H1 (cell line): ENCODE data around the gene RAI14. TPM values are rescaled to one million over a fixed set of nuclear protein-coding genes. Genes with fewer than 3 reads are reported as not detected.

Experiments
- CTCF ChIA-PET: fragments of 300-600 bp; sonication (Branson Sonifier 250); formaldehyde crosslinking; loops from one replicate; lab custom pipeline; 2021; ENCODE audit not compliant: partially characterized antibody; lab: Charles Lee
- POLR2A ChIA-PET: fragments of 300-600 bp; sonication (Branson Sonifier 250); formaldehyde crosslinking; loops from one replicate; lab custom pipeline; 2021; ENCODE audit warnings: inconsistent platforms; ENCODE audit not compliant: partially characterized antibody; lab: Charles Lee
- DNase-seq, 2 experiments: peaks; one replicate each; pipeline versions ENCODE4 v3.0.0 to v3.0.0-alpha.2; 2010 to 2022; ENCODE audit warnings: low spot score in 2 of 2, low read depth in 1 of 2, mixed read lengths in 1 of 2
- FAIRE-seq: peaks from 2 replicates; lab custom pipeline; 2011; peaks lifted over from hg19 to GRCh38; lab: Jason Lieb, UNC
- H2AFZ ChIP-seq: 2 replicates; pipeline ENCODE4 v1.8.1; 2012; ENCODE audit warnings: low read length, inconsistent platforms
- H2AK5ac ChIP-seq: 2 replicates; pipeline ENCODE4 v1.6.1; 2013; ENCODE audit warnings: low read depth, low read length
- H2BK120ac ChIP-seq: replicated peaks from 2 replicates; pipeline ENCODE3; 2013; ENCODE audit warnings: low read depth, low read length, inconsistent platforms
- H2BK12ac ChIP-seq: 2 replicates; pipeline ENCODE4 v1.6.1; 2013; ENCODE audit warnings: low read depth, low read length
- H2BK15ac ChIP-seq: 2 replicates; pipeline ENCODE4 v1.6.1; 2013; ENCODE audit warnings: low read length
- H2BK20ac ChIP-seq: 2 replicates; pipeline ENCODE4 v1.6.1; 2013; ENCODE audit warnings: low read length
- H2BK5ac ChIP-seq: 2 replicates; pipeline ENCODE4 v1.6.1; 2013; ENCODE audit warnings: low read depth, low read length
- H3K14ac ChIP-seq: 2 replicates; pipeline ENCODE4 v1.6.1; 2013; ENCODE audit warnings: inconsistent platforms; ENCODE audit not compliant: insufficient read length
- H3K18ac ChIP-seq: 2 replicates; pipeline ENCODE4 v1.6.1; 2013; ENCODE audit warnings: low read length; ENCODE audit errors: extremely low read depth
- H3K23ac ChIP-seq: 2 replicates; pipeline ENCODE4 v1.6.1; 2013; ENCODE audit warnings: inconsistent platforms; ENCODE audit not compliant: insufficient read length
- H3K23me2 ChIP-seq: 2 replicates; pipeline ENCODE4 v1.6.1; 2013; ENCODE audit warnings: low read depth, low read length
- H3K27ac ChIP-seq: 2 replicates; pipeline ENCODE4 v1.6.1; 2011; ENCODE audit warnings: low read depth, low read length, inconsistent platforms
- H3K27me3 ChIP-seq, 4 experiments: replicated peaks in 1 of 4; 1 replicate in 1 of 4; 2 replicates in 3 of 4; pipeline versions ENCODE4 v1.6.1 to v1.8.1; 2011 to 2013; ENCODE audit warnings: low read length in 3 of 4, mild to moderate bottlenecking in 3 of 4, inconsistent platforms in 2 of 4, mixed read lengths in 2 of 4, moderate library complexity in 1 of 4; ENCODE audit not compliant: control insufficient read depth in 3 of 4, insufficient read depth in 3 of 4; ENCODE audit errors: extremely low read depth in 1 of 4
- H3K36me3 ChIP-seq, 4 experiments: 2 replicates each; pipeline versions ENCODE4 v1.6.1 to v1.8.1; 2011 to 2013; ENCODE audit warnings: mild to moderate bottlenecking in 4 of 4, low read length in 3 of 4, moderate library complexity in 2 of 4, control low read depth in 1 of 4, inconsistent platforms in 1 of 4; ENCODE audit not compliant: insufficient read depth in 4 of 4, control insufficient read depth in 2 of 4
- H3K4ac ChIP-seq: replicated peaks from 2 replicates; pipeline ENCODE3; 2013; ENCODE audit warnings: low read length, low read depth, mixed read lengths, inconsistent platforms; ENCODE audit not compliant: insufficient read length
- H3K4me1 ChIP-seq, 4 experiments: replicated peaks in 1 of 4; 1 replicate in 1 of 4; 2 replicates in 3 of 4; pipeline versions ENCODE4 v1.6.1 to v1.8.1; 2011 to 2013; ENCODE audit warnings: low read length in 3 of 4, inconsistent platforms in 2 of 4, mixed read lengths in 1 of 4; ENCODE audit not compliant: insufficient read depth in 4 of 4, control insufficient read depth in 3 of 4
- H3K4me2 ChIP-seq, 2 experiments: 2 replicates each; pipeline versions ENCODE4 v1.6.1 to v1.8.1; 2011 to 2013; ENCODE audit warnings: low read depth in 2 of 2, low read length in 2 of 2, control low read depth in 1 of 2, inconsistent platforms in 1 of 2, mild to moderate bottlenecking in 1 of 2; ENCODE audit not compliant: insufficient read depth in 1 of 2
- H3K4me3 ChIP-seq, 4 experiments: fragments of 200-600, 300-600 bp in 1 of 4; sonication (generic), shearing (Covaris generic), sonication (Bioruptor Twin) in 1 of 4; 2 replicates each; pipeline versions ENCODE4 v1.5.1 to v1.8.1; 2011 to 2016; ENCODE audit warnings: low read length in 4 of 4, low read depth in 3 of 4, control low read depth in 2 of 4, inconsistent platforms in 2 of 4, mild to moderate bottlenecking in 2 of 4, mixed read lengths in 1 of 4, moderate library complexity in 1 of 4; ENCODE audit not compliant: insufficient read depth in 2 of 4; ENCODE audit errors: extremely low read depth in 1 of 4
- H3K56ac ChIP-seq: replicated peaks from 2 replicates; pipeline ENCODE3; 2013; ENCODE audit warnings: low read depth, mild to moderate bottlenecking, mixed read lengths, low read length, inconsistent platforms; ENCODE audit not compliant: insufficient read length
- H3K79me1 ChIP-seq: 2 replicates; pipeline ENCODE4 v1.6.1; 2013; ENCODE audit warnings: low read depth, low read length, control low read depth
- H3K79me2 ChIP-seq, 2 experiments: 2 replicates each; pipeline versions ENCODE4 v1.6.1 to v1.8.1; 2012 to 2013; ENCODE audit warnings: low read length in 2 of 2, mild to moderate bottlenecking in 2 of 2, inconsistent platforms in 1 of 2; ENCODE audit not compliant: insufficient read depth in 2 of 2, control insufficient read depth in 1 of 2
- H3K9ac ChIP-seq, 4 experiments: replicated peaks in 1 of 4; 1 replicate in 1 of 4; 2 replicates in 3 of 4; pipeline versions ENCODE4 v1.6.1 to v1.8.1; 2011 to 2013; ENCODE audit warnings: low read depth in 3 of 4, low read length in 3 of 4, control low read depth in 2 of 4, mild to moderate bottlenecking in 2 of 4, moderate library complexity in 2 of 4, inconsistent platforms in 1 of 4; ENCODE audit errors: extremely low read depth in 1 of 4
- H3K9me3 ChIP-seq, 2 experiments: 2 replicates each; pipeline versions ENCODE4 v1.6.1 to v1.8.1; 2012 to 2013; ENCODE audit warnings: mild to moderate bottlenecking in 2 of 2, moderate library complexity in 2 of 2, control low read depth in 1 of 2, inconsistent platforms in 1 of 2, low read depth in 1 of 2, low read length in 1 of 2, mixed read lengths in 1 of 2; ENCODE audit not compliant: insufficient read depth in 2 of 2
- H4K20me1 ChIP-seq, 2 experiments: replicated peaks in 1 of 2; 2 replicates each; pipeline versions ENCODE3 to v1.8.1; 2011 to 2013; ENCODE audit warnings: inconsistent platforms in 2 of 2, low read length in 2 of 2, mild to moderate bottlenecking in 1 of 2; ENCODE audit not compliant: insufficient read depth in 2 of 2, control insufficient read depth in 1 of 2
- H4K5ac ChIP-seq: 2 replicates; pipeline ENCODE4 v1.6.1; 2013; ENCODE audit warnings: low read length, low read depth, mixed read lengths, inconsistent platforms; ENCODE audit not compliant: insufficient read length
- H4K8ac ChIP-seq: 2 replicates; pipeline ENCODE4 v1.8.0; 2013; ENCODE audit warnings: mild to moderate bottlenecking, moderate library complexity, low read length, inconsistent platforms; ENCODE audit not compliant: insufficient read depth; ENCODE audit errors: extremely low read depth
- H4K91ac ChIP-seq: replicated peaks from 2 replicates; pipeline ENCODE3; 2013; ENCODE audit warnings: low read length, mixed read lengths, inconsistent platforms; ENCODE audit not compliant: insufficient read length
- CHD2 ChIP-seq: IDR thresholded peaks from 2 replicates; pipeline ENCODE4 v1.6.1; 2012; ENCODE audit warnings: low read length, improper control_type of control experiment
- POU5F1 ChIP-seq: IDR thresholded peaks from 2 replicates; pipeline ENCODE4 v1.6.1; 2011; ENCODE audit warnings: low read depth, mild to moderate bottlenecking, low read length, moderate library complexity
- WGBS, 2 experiments: shearing (Covaris generic) in 1 of 2; methylation state at CpG; one replicate each; pipeline versions ENCODE4 v1.1.6 to v1.1.7; 2013 to 2015; ENCODE audit warnings: low lambda C conversion rate in 2 of 2, mixed read lengths in 2 of 2, inconsistent platforms in 1 of 2, low coverage in 1 of 2, missing lambda C conversion rate in 1 of 2; ENCODE audit not compliant: insufficient replicate concordance in 2 of 2, insufficient coverage in 1 of 2, insufficient read length in 1 of 2; ENCODE audit errors: extremely low coverage in 1 of 2, missing lambda C conversion rate in 1 of 2; 5-methylcytosine and 5-hydroxymethylcytosine counted together
- polyA plus RNA-seq, 7 experiments: library from polyadenylated mRNA; depleted of rRNA in 3 of 7; stranded (reverse) in 5 of 7; unstranded in 2 of 7; fragments of >200 nt in 5 of 7; fragments of 200-250 nt in 2 of 7; gene quantifications; 1 replicate in 5 of 7; 2 replicates in 1 of 7; 4 replicates in 1 of 7; pipeline versions ENCODE4 v1.2.1 to v1.2.3, GENCODE V29; 2011 to 2013; ENCODE audit warnings: missing spikeins in 2 of 7, mixed read lengths in 2 of 7
- total RNA-seq: library from RNA; stranded (reverse); fragmentation: NEBNext Ultra II Directional; extraction: Animal tissue kit (Norgen Biotek cat#: 25700); gene quantifications from 2 replicates; pipeline ENCODE4 v1.2.1, GENCODE V29; 2021

Gene RAI14
- total and polyA plus RNA-seq, 2 of the 8 experiments (the other 6 are each of a cell fraction or from before 2014, with no cell fraction given) = 48.4 to 210 TPM

GRCh38 chr5:34863946-34864345, 207.8 kb downstream of the RAI14 start:
- H3K23ac ChIP-seq = no peak overlapping the region
- H3K4me2 ChIP-seq = peak overlapping the region; percentile 41 to 51; a peak in 3 of 4 replicates
- no peak overlapping the region for H2BK20ac ChIP-seq
- peak overlapping the region; percentile 20; the same call in 1 of the 2 replicates for H3K27ac ChIP-seq
- H2BK12ac ChIP-seq = peak overlapping the region; percentile 32; the same call in 1 of the 2 replicates
- 0 out of 8 replicates have a peak, but pooled peaks cover 0 to 2% (median 0%) of the 10 kb centered on the region in 4 experiments for H3K36me3 ChIP-seq
- no peak overlapping the region for H2BK120ac ChIP-seq
- H3K56ac ChIP-seq = no peak overlapping the region
- no peak overlapping the region for H2AFZ ChIP-seq
- H2BK15ac ChIP-seq = no peak overlapping the region
- no peaks in the 10 kb centered on the region for H3K27me3 ChIP-seq
- H3K18ac ChIP-seq = no peak overlapping the region
- no peak overlapping the region for H4K91ac ChIP-seq
- no peak overlapping the region for H2AK5ac ChIP-seq
- no peak overlapping the region for H3K14ac ChIP-seq
- H3K9me3 ChIP-seq = no peaks in the 10 kb centered on the region
- H4K20me1 ChIP-seq = no peaks in the 10 kb centered on the region
- peak overlapping the region in 1 of 4 experiments; percentile 31; a peak in 2 of 8 replicates for H3K4me3 ChIP-seq
- 25% methylated on average over 3 of the region's 3 CpGs; no CpG with 5 or more reads in 1 of the 2 experiments for WGBS, 2 experiments
- H4K8ac ChIP-seq = no peak overlapping the region
- ChIA-PET POLR2A (interaction anchor here (1.0 to 1.5 kb wide), 3 partner anchors 15 to 29 kb away, joined by 3 to 6 read pairs (median 4); partner anchors contain the start of gene TTC23L), CTCF (interaction anchor here (1.2 kb wide), 1 partner anchor 14 kb away, joined by 4 read pairs; no protein-coding TSS in a partner anchor)
- no peaks in the 10 kb centered on the region for H3K79me2 ChIP-seq
- H2BK5ac ChIP-seq = peak overlapping the region; percentile 80; the same call in 1 of the 2 replicates
- H3K79me1 ChIP-seq = no peaks in the 10 kb centered on the region
- H3K9ac ChIP-seq = no peak overlapping the region
- H3K4ac ChIP-seq = no peak overlapping the region
- no peaks in the 10 kb centered on the region for H3K23me2 ChIP-seq
- H3K4me1 ChIP-seq = peaks cover 5 to 15% (median 8%) of the 10 kb centered on the region in 4 experiments
- FAIRE-seq = no peak
- TF ChIP-seq POU5F1 (peak; percentile 82), CHD2 (no peak)
- no peak for DNase-seq
- H4K5ac ChIP-seq = no peak overlapping the region
